IMR-90 (cell line): ENCODE measurements around the gene ANAPC7. TPM values are rescaled to one million over a fixed set of nuclear protein-coding genes. Genes with fewer than 3 reads are reported as not detected.
A peak's percentile ranks its signal among the peaks of the same experiment; 100 is the strongest.

Source experiments
- ATAC-seq: fragments of 200-7000 bp; cut with Tn5 transposase; 2 replicates; pipeline ENCODE4 v1.9.1; 2020; ENCODE audit warnings: low read depth, mild to moderate bottlenecking, moderate library complexity
- BruUV-seq: library from RNA; stranded (reverse); fragments of 400-500 nt; replicated peaks from 2 replicates; lab custom pipeline; 2021; lab: Mats Ljungman, UMichigan
- CTCF ChIA-PET: fragments of 300-600 bp; formaldehyde crosslinking; extraction: SDS; loops from one replicate; lab custom pipeline; 2021; ENCODE audit warnings: antibody characterized with exemption; lab: Yijun Ruan, JAX
- POLR2A ChIA-PET: fragments of 300-600 bp; sonication (Branson Sonifier 250); formaldehyde crosslinking; loops from one replicate; lab custom pipeline; 2022; ENCODE audit warnings: antibody characterized with exemption; ENCODE audit not compliant: unreplicated experiment; lab: Charles Lee
- DNase-seq: peaks from one replicate; pipeline ENCODE4 v3.0.0; 2013
- H2AFZ ChIP-seq: replicated peaks from 2 replicates; pipeline ENCODE3; 2013; ENCODE audit warnings: low read length, mild to moderate bottlenecking; ENCODE audit not compliant: poor library complexity
- H2AK5ac ChIP-seq: 2 replicates; pipeline ENCODE4 v1.6.1; 2013; ENCODE audit warnings: low read depth, low read length, inconsistent platforms
- H2AK9ac ChIP-seq: replicated peaks from 2 replicates; pipeline ENCODE3; 2013; ENCODE audit warnings: mild to moderate bottlenecking, low read depth, low read length, moderate library complexity; ENCODE audit not compliant: poor library complexity
- H2BK120ac ChIP-seq: 2 replicates; pipeline ENCODE4 v1.6.1; 2013; ENCODE audit warnings: low read depth, low read length, inconsistent platforms
- H2BK15ac ChIP-seq: 3 replicates; pipeline ENCODE4 v1.6.1; 2013; ENCODE audit warnings: low read depth, low read length, inconsistent platforms
- H2BK20ac ChIP-seq: 2 replicates; pipeline ENCODE4 v1.6.1; 2013; ENCODE audit warnings: low read depth, mild to moderate bottlenecking, inconsistent platforms, low read length, moderate library complexity
- H2BK5ac ChIP-seq: 2 replicates; pipeline ENCODE4 v1.6.1; 2013; ENCODE audit warnings: mild to moderate bottlenecking, low read depth, low read length, inconsistent platforms; ENCODE audit not compliant: poor library complexity, severe bottlenecking
- H3K14ac ChIP-seq: replicated peaks from 2 replicates; pipeline ENCODE4 v1.6.1; 2013; ENCODE audit warnings: low read depth, low read length, inconsistent platforms
- H3K18ac ChIP-seq: 2 replicates; pipeline ENCODE4 v1.6.1; 2013; ENCODE audit warnings: low read depth, low read length, control low read depth
- H3K23ac ChIP-seq: 2 replicates; pipeline ENCODE4 v1.6.1; 2013; ENCODE audit warnings: low read depth, low read length, inconsistent platforms
- H3K27ac ChIP-seq: 2 replicates; pipeline ENCODE4 v1.5.1; 2013; ENCODE audit warnings: mild to moderate bottlenecking, control low read depth, low read length; ENCODE audit not compliant: insufficient read depth
- H3K27me3 ChIP-seq: 2 replicates; pipeline ENCODE4 v1.6.1; 2013; ENCODE audit warnings: low read length; ENCODE audit not compliant: control insufficient read depth, insufficient read depth
- H3K36me3 ChIP-seq: 2 replicates; pipeline ENCODE4 v1.6.1; 2013; ENCODE audit warnings: low read length, mixed read lengths; ENCODE audit not compliant: control insufficient read depth, insufficient read depth
- H3K4ac ChIP-seq: 2 replicates; pipeline ENCODE4 v1.6.1; 2013; ENCODE audit warnings: low read depth, low read length, inconsistent platforms
- H3K4me1 ChIP-seq: 2 replicates; pipeline ENCODE4 v1.6.1; 2013; ENCODE audit warnings: low read length, mixed read lengths; ENCODE audit not compliant: control insufficient read depth, insufficient read depth
- H3K4me2 ChIP-seq: 2 replicates; pipeline ENCODE4 v1.6.1; 2013; ENCODE audit warnings: low read depth, mild to moderate bottlenecking, control low read depth, low read length, moderate library complexity
- H3K4me3 ChIP-seq: 2 replicates; pipeline ENCODE4 v1.5.1; 2013; ENCODE audit warnings: low read depth, mild to moderate bottlenecking, control low read depth, low read length, moderate library complexity; ENCODE audit not compliant: insufficient read depth
- H3K56ac ChIP-seq: 2 replicates; pipeline ENCODE4 v1.6.1; 2013; ENCODE audit warnings: low read length, inconsistent platforms; ENCODE audit not compliant: insufficient read depth; ENCODE audit errors: extremely low read depth
- H3K79me1 ChIP-seq, 2 experiments: 2 replicates each; pipeline ENCODE4 v1.6.1; 2013; ENCODE audit warnings: low read length in 2 of 2, inconsistent platforms in 1 of 2, low read depth in 1 of 2
- H3K9ac ChIP-seq: 2 replicates; pipeline ENCODE4 v1.6.1; 2013; ENCODE audit warnings: low read depth, low read length, control low read depth
- H3K9me1 ChIP-seq: 2 replicates; pipeline ENCODE4 v1.6.1; 2013; ENCODE audit warnings: low read length, inconsistent platforms; ENCODE audit not compliant: insufficient read depth
- H3K9me3 ChIP-seq: 2 replicates; pipeline ENCODE4 v1.6.1; 2013; ENCODE audit warnings: low read length; ENCODE audit not compliant: control insufficient read depth, insufficient read depth
- H4K20me1 ChIP-seq: 2 replicates; pipeline ENCODE4 v1.6.1; 2013; ENCODE audit warnings: low read length, inconsistent platforms; ENCODE audit not compliant: insufficient read depth
- H4K5ac ChIP-seq: 2 replicates; pipeline ENCODE4 v1.6.1; 2013; ENCODE audit warnings: mild to moderate bottlenecking, low read depth, low read length, control low read depth
- H4K8ac ChIP-seq, 2 experiments: 2 replicates each; pipeline ENCODE4 v1.6.1; 2013; ENCODE audit warnings: low read depth in 2 of 2, low read length in 2 of 2, control low read depth in 1 of 2, inconsistent platforms in 1 of 2
- H4K91ac ChIP-seq: 2 replicates; pipeline ENCODE4 v1.6.1; 2013; ENCODE audit warnings: low read depth, low read length, inconsistent platforms; ENCODE audit not compliant: insufficient read depth
- WGBS, 2 experiments: methylation state at CpG; one replicate each; pipeline versions ENCODE4 v1.1.5 to v1.1.7; 2013; ENCODE audit warnings: missing lambda C conversion rate in 2 of 2; ENCODE audit not compliant: insufficient read length in 1 of 2; ENCODE audit errors: extremely low coverage in 2 of 2; 5-methylcytosine and 5-hydroxymethylcytosine counted together
- dilution Hi-C: fragments of 300-500 bp; cut with HindIII; formaldehyde crosslinking; loops from one replicate; pipeline ENCODE4 v1.14.3; 2018; ENCODE audit warnings: low sequenced_read_pairs; ENCODE audit not compliant: unreplicated experiment
- in situ Hi-C: fragments of 300-500 bp; cut with MboI; formaldehyde crosslinking; loops from 3 replicates; pipeline ENCODE4 v1.14.3; 2019; ENCODE audit warnings: low sequenced_read_pairs, inconsistent platforms, mixed read lengths
- intact Hi-C: fragments of 100-400 bp; cut with micrococcal nuclease; formaldehyde crosslinking; loops from 2 replicates; pipeline ENCODE4 v1.10.0; 2022
- polyA plus RNA-seq, 3 experiments: library from polyadenylated mRNA; depleted of rRNA; stranded (reverse); fragments of >200 nt; gene quantifications; 2 replicates each; pipeline ENCODE4 v1.2.3, GENCODE V29; 2012; ENCODE audit warnings: low replicate concordance in 1 of 3
- total RNA-seq: library from RNA; depleted of rRNA; stranded (reverse); fragments of >200 nt; gene quantifications from 2 replicates; pipeline ENCODE4 v1.2.3, GENCODE V29; 2012
- TF ChIP-seq, protein P1 (sequence below): fragments of 150-350 bp; IDR thresholded peaks from 2 replicates; pipeline ENCODE4 v1.6.1; 2016; ENCODE audit warnings: low read depth, mild to moderate bottlenecking, low read length, moderate library complexity, borderline replicate concordance

Gene ANAPC7
- total and polyA plus RNA-seq, 2 of the 4 experiments (the other 2 are of a cell fraction), result 46.4 to 57.9 TPM

- dilution Hi-C loops (no loop called here), in situ Hi-C loops (no loop called here), intact Hi-C loops (no loop called here)
- no peak overlapping the region for H3K56ac ChIP-seq
- H3K27me3 ChIP-seq, result no peaks in the 10 kb centered on the region
- H2AK5ac ChIP-seq, result no peak overlapping the region; the same call in 1 of the 2 replicates
- no peak overlapping the region for H2BK15ac ChIP-seq
- H3K9ac ChIP-seq, result peak overlapping the region; percentile 61
- H3K4me3 ChIP-seq, result no peak overlapping the region
- H3K4me1 ChIP-seq, result peaks cover 13% of the 10 kb centered on the region
- peak overlapping the region; percentile 44 for H2BK120ac ChIP-seq
- peak overlapping the region; percentile 82 for H3K14ac ChIP-seq
- POLR2A ChIA-PET, result no interaction called here
- H2BK20ac ChIP-seq, result no peak overlapping the region; the same call in 1 of the 2 replicates
- 43% methylated on average over 6 of the region's 15 CpGs; no CpG with 5 or more reads in 1 of the 2 experiments for WGBS, 2 experiments
- peaks cover 6% of the 10 kb centered on the region; the same call in 1 of the 2 replicates for H3K9me1 ChIP-seq
- ATAC-seq, result peak; percentile 67
- CTCF ChIA-PET, result interaction anchor here (1.7 kb wide), 1 partner anchor 9 kb away, joined by 13 read pairs; no protein-coding TSS in a partner anchor
- peak overlapping the region; percentile 69 for H3K4ac ChIP-seq
- H2BK5ac ChIP-seq, result peak overlapping the region; percentile 28
- H3K23ac ChIP-seq, result peak overlapping the region; percentile 74; the same call in 1 of the 2 replicates
- H3K18ac ChIP-seq, result peak overlapping the region; percentile 78
- H4K20me1 ChIP-seq, result no peaks in the 10 kb centered on the region
- peak overlapping the region; percentile 57 for H3K27ac ChIP-seq
- H2AFZ ChIP-seq, result peak overlapping the region; percentile 85
- H3K4me2 ChIP-seq, result no peak overlapping the region
- no TSS peak for BruUV-seq
- H4K8ac ChIP-seq, result peak overlapping the region; percentile 17 to 94; a peak in 3 of 4 replicates
- no peaks in the 10 kb centered on the region for H3K79me1 ChIP-seq
- H4K91ac ChIP-seq, result peak overlapping the region; percentile 65; the same call in 1 of the 2 replicates
- peaks cover 11% of the 10 kb centered on the region for H3K36me3 ChIP-seq
- TF ChIP-seq, protein P1, sequence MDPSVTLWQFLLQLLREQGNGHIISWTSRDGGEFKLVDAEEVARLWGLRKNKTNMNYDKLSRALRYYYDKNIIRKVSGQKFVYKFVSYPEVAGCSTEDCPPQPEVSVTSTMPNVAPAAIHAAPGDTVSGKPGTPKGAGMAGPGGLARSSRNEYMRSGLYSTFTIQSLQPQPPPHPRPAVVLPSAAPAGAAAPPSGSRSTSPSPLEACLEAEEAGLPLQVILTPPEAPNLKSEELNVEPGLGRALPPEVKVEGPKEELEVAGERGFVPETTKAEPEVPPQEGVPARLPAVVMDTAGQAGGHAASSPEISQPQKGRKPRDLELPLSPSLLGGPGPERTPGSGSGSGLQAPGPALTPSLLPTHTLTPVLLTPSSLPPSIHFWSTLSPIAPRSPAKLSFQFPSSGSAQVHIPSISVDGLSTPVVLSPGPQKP, result no peak
- DNase-seq, result peak; percentile 40
- peak overlapping the region; percentile 53 for H2AK9ac ChIP-seq
- H4K5ac ChIP-seq, result peak overlapping the region; percentile 97
- H3K9me3 ChIP-seq, result no peaks in the 10 kb centered on the region
Observed at GRCh38 chr12:110367181-110367864, 36.2 kb downstream of the ANAPC7 start.
